ENCODE measurements around the gene RXRA.
A peak's percentile ranks its signal among the peaks of the same experiment; 100 is the strongest.

RXRA gene

DNA sequence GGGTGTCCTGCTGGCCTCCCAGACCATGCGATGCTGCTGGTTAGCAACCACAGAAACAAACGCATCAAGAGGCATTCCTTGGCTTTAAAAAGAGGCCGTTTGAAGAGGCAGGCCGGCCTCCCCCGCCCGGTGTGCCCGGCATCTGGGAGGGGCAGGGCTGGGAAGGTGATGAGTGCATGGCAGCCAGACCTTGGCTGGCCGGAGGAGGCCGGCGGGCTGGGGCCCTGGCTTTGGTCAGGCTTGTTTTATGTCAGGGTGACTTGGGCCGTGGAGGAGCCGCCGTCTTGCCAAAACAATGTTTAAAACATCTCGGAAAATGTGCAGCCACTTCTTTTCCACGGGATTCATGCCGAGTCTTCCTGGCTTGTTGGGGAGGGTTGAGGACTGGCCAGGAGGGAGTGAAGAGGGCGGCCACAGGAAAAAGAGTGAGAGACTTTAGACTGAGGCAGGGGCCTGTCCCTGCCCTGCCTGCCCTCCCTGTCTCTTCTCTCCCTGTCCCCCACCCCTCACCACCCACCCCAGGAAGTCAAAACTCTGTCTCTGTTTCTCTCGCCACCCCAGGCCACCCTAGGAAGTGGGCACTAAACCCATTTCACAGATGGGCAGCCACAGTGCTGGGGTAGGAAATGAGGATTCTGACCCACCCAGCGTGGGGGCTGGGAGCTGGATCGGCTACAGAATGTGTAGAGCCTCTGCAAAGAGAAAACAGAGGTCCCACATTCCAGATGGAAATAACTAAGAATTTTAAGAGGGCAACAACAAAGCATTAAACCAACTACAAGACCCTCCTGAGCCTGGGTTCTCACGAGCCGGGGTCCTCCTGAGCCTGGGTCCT lies 143.0 kb downstream of the RXRA start:
- H3K4me3 ChIP-seq (ENCODE audit: low read depth, low read length): no peak overlapping the region
- H3K27ac ChIP-seq (ENCODE audit: extremely low read depth, low read depth, low read length): no peak overlapping the region
- H3K4me1 ChIP-seq (ENCODE audit: control insufficient read depth, insufficient read depth, low read length): no peaks in the 10 kb centered on the region
- CTCF ChIA-PET: no interaction called here
- H3K9me3 ChIP-seq (ENCODE audit: control insufficient read depth, insufficient read depth, low read depth, low read length): no peaks in the 10 kb centered on the region
- H3K36me3 ChIP-seq (ENCODE audit: control insufficient read depth in 2 of 2, insufficient read depth in 1 of 2, low read length in 2 of 2): no peaks in the 10 kb centered on the region
- POLR2A ChIA-PET: no interaction called here
- TF ChIP-seq ZNF621 (tag by site-specific recombination; IDR thresholded peaks at IDR 0.05): no peak
- peak; percentile 29 for TF ChIP-seq ZNF335 (tag by site-specific recombination; conservative IDR thresholded peaks at IDR 0.05)

DNA sequence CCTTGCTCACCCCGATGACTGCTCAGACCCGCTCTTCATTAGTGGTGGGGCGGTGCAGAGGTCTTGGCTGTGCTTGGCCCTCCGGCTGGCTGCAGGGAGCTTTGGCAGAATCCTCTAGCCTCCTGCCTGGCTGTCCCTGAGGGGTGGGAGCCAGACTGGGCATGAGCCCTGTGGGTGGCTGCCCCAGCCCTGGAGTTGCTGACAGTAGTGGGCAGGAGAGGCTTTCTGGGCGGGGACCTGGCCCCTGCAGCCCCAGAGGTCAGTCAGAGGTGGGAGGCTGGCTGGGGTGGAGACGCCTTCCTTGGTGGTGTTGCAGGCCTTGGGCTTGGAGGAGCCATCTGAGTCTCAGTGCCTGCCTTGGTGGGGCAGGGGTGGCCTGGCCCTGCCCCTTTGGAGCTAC lies 146.0 kb downstream of the RXRA start:
- H3K4me1 ChIP-seq (ENCODE audit: control insufficient read depth, insufficient read depth, low read length): no peaks in the 10 kb centered on the region
- TF ChIP-seq ZNF664 (tag by site-specific recombination; IDR thresholded peaks at IDR 0.05) (no peak), ZBTB7A (tag by site-specific recombination; IDR thresholded peaks at IDR 0.05; ENCODE audit: low read depth) (no peak), EGR2 (tag by site-specific recombination; IDR thresholded peaks at IDR 0.05; ENCODE audit: low read depth) (peak; percentile 55), ZFHX2 (tag by site-specific recombination; conservative IDR thresholded peaks at IDR 0.05) (0 out of 2 replicates have a peak, but pooled peaks have one; percentile 27)
- CTCF ChIA-PET: no interaction called here
- POLR2A ChIA-PET: interaction anchor here (0.7 kb wide), 1 partner anchor 12 kb away, joined by 3 read pairs; no protein-coding TSS in a partner anchor
- H3K27ac ChIP-seq (ENCODE audit: extremely low read depth, low read depth, low read length): no peak overlapping the region
- no peaks in the 10 kb centered on the region for H3K9me3 ChIP-seq (ENCODE audit: control insufficient read depth, insufficient read depth, low read depth, low read length)
- H3K4me3 ChIP-seq (ENCODE audit: low read depth, low read length): no peak overlapping the region
- no peaks in the 10 kb centered on the region for H3K36me3 ChIP-seq (ENCODE audit: control insufficient read depth in 2 of 2, insufficient read depth in 1 of 2, low read length in 2 of 2)

DNA sequence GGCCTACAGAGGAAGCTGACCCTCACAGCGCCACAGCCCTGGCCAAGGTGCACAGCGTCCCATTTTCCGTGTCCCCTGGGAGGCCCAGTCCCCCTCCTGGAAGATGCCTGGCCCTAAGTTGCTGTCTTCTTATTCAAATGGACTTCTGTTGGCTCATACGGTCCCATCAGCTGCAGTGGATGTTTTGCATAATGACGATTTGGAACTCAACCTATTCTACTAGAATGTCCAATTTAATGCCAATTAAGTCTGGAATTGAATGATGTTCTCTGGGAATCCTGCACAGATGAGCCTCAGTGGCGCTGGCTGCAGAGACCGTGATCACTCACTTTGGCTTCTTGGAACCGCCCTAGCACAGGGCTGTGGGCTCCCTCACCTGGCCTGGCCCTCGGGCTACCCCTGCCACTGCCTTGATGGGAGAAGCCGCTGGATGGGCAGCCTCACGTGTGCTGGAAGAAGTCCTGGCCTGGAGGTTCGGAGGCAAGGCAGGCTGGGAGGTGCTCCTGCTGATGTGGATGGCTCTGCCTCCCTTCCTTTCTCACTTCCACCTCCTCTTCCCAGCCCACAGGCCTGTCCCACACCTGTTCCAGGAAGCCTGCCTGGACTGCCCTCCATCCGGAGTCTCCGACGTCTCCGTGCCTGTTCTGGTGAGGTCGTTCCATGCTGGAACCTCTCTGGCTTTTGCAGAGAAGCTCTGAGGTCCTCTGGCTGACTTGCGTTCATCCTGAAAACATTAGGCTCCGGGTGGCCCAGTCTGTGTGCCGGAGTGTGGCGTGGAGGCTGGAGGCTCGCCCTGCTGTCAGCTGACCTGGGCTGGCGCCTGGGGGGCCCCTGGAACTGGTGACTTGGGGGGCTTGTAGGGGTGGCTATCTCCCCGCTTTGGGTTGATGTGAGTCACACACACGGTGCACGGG lies 147.1 kb downstream of the RXRA start:
- Histone ChIP-seq H3K27ac (ENCODE audit: extremely low read depth, low read depth, low read length) (no peak overlapping the region), H3K4me3 (ENCODE audit: low read depth, low read length) (no peak overlapping the region)
- CTCF ChIA-PET: no interaction called here

DNA sequence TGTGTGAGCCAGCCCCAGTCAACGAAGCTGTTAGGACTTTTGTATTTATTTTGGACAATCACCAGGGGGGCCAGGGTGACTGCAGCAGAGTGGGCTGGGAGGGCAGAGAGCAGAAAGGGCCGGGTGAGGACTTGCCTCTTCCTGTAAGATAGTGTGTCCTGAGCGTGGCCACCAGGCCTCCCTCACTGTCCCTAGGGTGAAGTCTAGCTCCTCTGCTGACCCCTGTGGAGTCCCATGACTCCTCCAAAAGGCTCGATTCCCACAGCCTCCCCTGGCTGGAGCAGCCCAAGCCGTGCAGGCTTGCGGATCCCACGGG lies 147.8 kb downstream of the RXRA start:
- no peak overlapping the region for H3K4me3 ChIP-seq (ENCODE audit: low read depth, low read length)
- no peak overlapping the region for H3K27ac ChIP-seq (ENCODE audit: extremely low read depth, low read depth, low read length)
- no peaks in the 10 kb centered on the region for H3K36me3 ChIP-seq (ENCODE audit: control insufficient read depth in 2 of 2, insufficient read depth in 1 of 2, low read length in 2 of 2)
- CTCF ChIA-PET: interaction anchor here (0.7 kb wide), 1 partner anchor 167 kb away, joined by 3 read pairs; no protein-coding TSS in a partner anchor
- POLR2A ChIA-PET: no interaction called here
- no peaks in the 10 kb centered on the region for H3K9me3 ChIP-seq (ENCODE audit: control insufficient read depth, insufficient read depth, low read depth, low read length)
- no peaks in the 10 kb centered on the region for H3K4me1 ChIP-seq (ENCODE audit: control insufficient read depth, insufficient read depth, low read length)
- no peak for TF ChIP-seq ZBTB21 (tag by site-specific recombination; IDR thresholded peaks at IDR 0.05)
- TF ChIP-seq ZNF560 (tag by site-specific recombination; IDR thresholded peaks at IDR 0.05; ENCODE audit: borderline replicate concordance): no peak
- TF ChIP-seq, protein P1, sequence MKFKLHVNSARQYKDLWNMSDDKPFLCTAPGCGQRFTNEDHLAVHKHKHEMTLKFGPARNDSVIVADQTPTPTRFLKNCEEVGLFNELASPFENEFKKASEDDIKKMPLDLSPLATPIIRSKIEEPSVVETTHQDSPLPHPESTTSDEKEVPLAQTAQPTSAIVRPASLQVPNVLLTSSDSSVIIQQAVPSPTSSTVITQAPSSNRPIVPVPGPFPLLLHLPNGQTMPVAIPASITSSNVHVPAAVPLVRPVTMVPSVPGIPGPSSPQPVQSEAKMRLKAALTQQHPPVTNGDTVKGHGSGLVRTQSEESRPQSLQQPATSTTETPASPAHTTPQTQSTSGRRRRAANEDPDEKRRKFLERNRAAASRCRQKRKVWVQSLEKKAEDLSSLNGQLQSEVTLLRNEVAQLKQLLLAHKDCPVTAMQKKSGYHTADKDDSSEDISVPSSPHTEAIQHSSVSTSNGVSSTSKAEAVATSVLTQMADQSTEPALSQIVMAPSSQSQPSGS (tag by site-specific recombination; IDR thresholded peaks at IDR 0.05; ENCODE audit: low read depth): no peak
- TF ChIP-seq, protein P2, sequence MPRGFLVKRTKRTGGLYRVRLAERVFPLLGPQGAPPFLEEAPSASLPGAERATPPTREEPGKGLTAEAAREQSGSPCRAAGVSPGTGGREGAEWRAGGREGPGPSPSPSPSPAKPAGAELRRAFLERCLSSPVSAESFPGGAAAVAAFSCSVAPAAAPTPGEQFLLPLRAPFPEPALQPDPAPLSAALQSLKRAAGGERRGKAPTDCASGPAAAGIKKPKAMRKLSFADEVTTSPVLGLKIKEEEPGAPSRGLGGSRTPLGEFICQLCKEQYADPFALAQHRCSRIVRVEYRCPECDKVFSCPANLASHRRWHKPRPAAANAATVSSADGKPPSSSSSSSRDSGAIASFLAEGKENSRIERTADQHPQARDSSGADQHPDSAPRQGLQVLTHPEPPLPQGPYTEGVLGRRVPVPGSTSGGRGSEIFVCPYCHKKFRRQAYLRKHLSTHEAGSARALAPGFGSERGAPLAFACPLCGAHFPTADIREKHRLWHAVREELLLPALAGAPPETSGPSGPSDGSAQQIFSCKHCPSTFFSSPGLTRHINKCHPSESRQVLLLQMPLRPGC (tag by site-specific recombination; IDR thresholded peaks at IDR 0.05): no peak
- TF ChIP-seq ZNF155 (tag by site-specific recombination; IDR thresholded peaks at IDR 0.05): no peak
- TF ChIP-seq KLF9 (tag by site-specific recombination; IDR thresholded peaks at IDR 0.05; ENCODE audit: low read depth): no peak
- no peak for TF ChIP-seq ZNF292 (tag by site-specific recombination; IDR thresholded peaks at IDR 0.05; ENCODE audit: borderline replicate concordance, low read depth)
- TF ChIP-seq SP2 (tag by site-specific recombination; IDR thresholded peaks at IDR 0.05): no peak
- TF ChIP-seq TRIM28 (IDR thresholded peaks at IDR 0.05; ENCODE audit: borderline replicate concordance, low read length): no peak
- TF ChIP-seq ZXDB (tag by site-specific recombination; IDR thresholded peaks at IDR 0.05): no peak
- TF ChIP-seq YY1 (tag by site-specific recombination; IDR thresholded peaks at IDR 0.05): no peak

More for the DNA sequence above, 147.1 kb downstream of the RXRA start:
- no peaks in the 10 kb centered on the region for H3K9me3 ChIP-seq (ENCODE audit: control insufficient read depth, insufficient read depth, low read depth, low read length)
- no peaks in the 10 kb centered on the region for H3K4me1 ChIP-seq (ENCODE audit: control insufficient read depth, insufficient read depth, low read length)
- H3K36me3 ChIP-seq (ENCODE audit: control insufficient read depth in 2 of 2, insufficient read depth in 1 of 2, low read length in 2 of 2): no peaks in the 10 kb centered on the region
- POLR2A ChIA-PET: no interaction called here
- TF ChIP-seq ZFP41 (tag by site-specific recombination; IDR thresholded peaks at IDR 0.05; ENCODE audit: borderline replicate concordance): no peak
- 0 out of 2 replicates have a peak, but pooled peaks have one; percentile 33 for TF ChIP-seq ZNF600 (tag by site-specific recombination; IDR thresholded peaks at IDR 0.05)
- TF ChIP-seq PRDM1 (tag by site-specific recombination; IDR thresholded peaks at IDR 0.05): no peak

Data from HEK293 (cell line).